Tibial artery (tissue), 4 donors: Measurements from ENCODE around the gene CPOX.

Experiments used
- DNase-seq, 2 donors: peaks; one replicate each; pipeline ENCODE4 v3.0.0-alpha.2; 2019
- H3K27ac ChIP-seq, 2 donors: fragments of 200-600 bp; sonication (generic) in 1 of 2; 1 replicate in 1 of 2; 2 replicates in 1 of 2; pipeline ENCODE4 v1.5.1; 2018 to 2019; ENCODE audit warnings: mild to moderate bottlenecking in 1 of 2
- H3K27me3 ChIP-seq, 2 donors: fragments of 200-600 bp; sonication (generic) in 1 of 2; one replicate each; pipeline versions ENCODE4 v1.5.1 to v1.6.0; 2016 to 2019
- H3K36me3 ChIP-seq, 3 donors: fragments of 200-600 bp; sonication (generic) in 2 of 3; one replicate each; pipeline ENCODE4 v1.5.1; 2016 to 2019; ENCODE audit warnings: mild to moderate bottlenecking in 2 of 3
- H3K4me1 ChIP-seq, 4 donors: fragments of 200-600 bp; sonication (generic) in 2 of 4; 1 replicate in 3 of 4; 2 replicates in 1 of 4; pipeline ENCODE4 v1.5.1; 2016 to 2019
- H3K4me3 ChIP-seq, 2 donors: fragments of 200-600 bp; sonication (generic) in 1 of 2; 1 replicate in 1 of 2; 2 replicates in 1 of 2; pipeline ENCODE4 v1.5.1; 2018 to 2019; ENCODE audit warnings: mild to moderate bottlenecking in 2 of 2
- H3K9me3 ChIP-seq, 3 donors: fragments of 200-600 bp; sonication (generic) in 1 of 3; one replicate each; pipeline ENCODE4 v1.5.1; 2016 to 2019
- intact Hi-C: fragments of 100-400 bp; cut with DNase I; formaldehyde crosslinking; loops from one replicate; pipeline ENCODE4 v1.15.0; 2023; ENCODE audit warnings: low total_unique reads
- TF ChIP-seq, protein P1 (sequence below), 2 experiments: fragments of 200-600 bp in 1 of 2; fragments of 450-650 bp in 1 of 2; IDR thresholded peaks; one replicate each; pipeline ENCODE4 v1.5.1; 2017 to 2019; ENCODE audit warnings: antibody characterized with exemption in 2 of 2, mild to moderate bottlenecking in 1 of 2, moderate library complexity in 1 of 2

CPOX gene

DNA sequence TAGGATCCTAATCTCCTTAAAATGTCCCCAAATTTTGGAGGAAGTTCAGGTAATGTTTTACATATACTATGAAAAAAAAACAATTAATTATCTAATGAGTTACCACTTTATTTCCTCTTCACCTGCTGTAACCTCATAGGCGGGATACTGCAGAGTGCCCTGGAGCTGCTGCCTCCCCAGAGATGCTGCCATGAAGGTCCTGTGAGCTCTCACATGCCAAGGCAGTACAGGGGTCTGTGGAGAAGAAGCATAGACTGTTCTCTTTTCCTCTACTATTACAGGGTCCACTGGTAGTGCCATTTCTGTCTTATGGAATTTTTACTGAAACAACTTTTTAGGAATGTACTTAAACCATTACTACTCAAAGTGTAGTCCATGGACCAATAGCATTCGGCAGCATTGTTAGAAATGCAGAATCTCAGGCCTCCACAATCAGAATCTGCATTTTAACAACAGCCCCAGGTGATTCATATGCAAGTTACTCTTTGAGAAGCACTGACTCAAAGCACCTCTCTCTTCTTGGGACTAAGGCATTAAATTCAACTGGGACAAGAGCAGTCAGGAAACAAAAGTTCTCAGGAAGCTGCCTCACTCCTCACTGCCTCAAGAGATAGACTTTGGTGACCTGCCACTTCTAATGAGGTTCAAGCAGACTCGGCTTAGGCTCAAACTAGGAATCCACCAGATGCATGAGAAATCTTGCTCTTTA lies 30.3 kb upstream of the CPOX start:
- no peaks in the 10 kb centered on the region for H3K27me3 ChIP-seq
- no peak overlapping the region for H3K27ac ChIP-seq
- TF ChIP-seq, protein P1, sequence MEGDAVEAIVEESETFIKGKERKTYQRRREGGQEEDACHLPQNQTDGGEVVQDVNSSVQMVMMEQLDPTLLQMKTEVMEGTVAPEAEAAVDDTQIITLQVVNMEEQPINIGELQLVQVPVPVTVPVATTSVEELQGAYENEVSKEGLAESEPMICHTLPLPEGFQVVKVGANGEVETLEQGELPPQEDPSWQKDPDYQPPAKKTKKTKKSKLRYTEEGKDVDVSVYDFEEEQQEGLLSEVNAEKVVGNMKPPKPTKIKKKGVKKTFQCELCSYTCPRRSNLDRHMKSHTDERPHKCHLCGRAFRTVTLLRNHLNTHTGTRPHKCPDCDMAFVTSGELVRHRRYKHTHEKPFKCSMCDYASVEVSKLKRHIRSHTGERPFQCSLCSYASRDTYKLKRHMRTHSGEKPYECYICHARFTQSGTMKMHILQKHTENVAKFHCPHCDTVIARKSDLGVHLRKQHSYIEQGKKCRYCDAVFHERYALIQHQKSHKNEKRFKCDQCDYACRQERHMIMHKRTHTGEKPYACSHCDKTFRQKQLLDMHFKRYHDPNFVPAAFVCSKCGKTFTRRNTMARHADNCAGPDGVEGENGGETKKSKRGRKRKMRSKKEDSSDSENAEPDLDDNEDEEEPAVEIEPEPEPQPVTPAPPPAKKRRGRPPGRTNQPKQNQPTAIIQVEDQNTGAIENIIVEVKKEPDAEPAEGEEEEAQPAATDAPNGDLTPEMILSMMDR (IDR thresholded peaks at IDR 0.05) = no peak
- intact Hi-C loops = loop anchor here (10.0 kb wide), 1 partner anchor 351 kb away; no protein-coding TSS in a partner anchor
- no peak for DNase-seq
- no peaks in the 10 kb centered on the region for H3K4me1 ChIP-seq
- no peaks in the 10 kb centered on the region for H3K9me3 ChIP-seq
- H3K36me3 ChIP-seq = no peaks in the 10 kb centered on the region
- no peak overlapping the region for H3K4me3 ChIP-seq

DNA sequence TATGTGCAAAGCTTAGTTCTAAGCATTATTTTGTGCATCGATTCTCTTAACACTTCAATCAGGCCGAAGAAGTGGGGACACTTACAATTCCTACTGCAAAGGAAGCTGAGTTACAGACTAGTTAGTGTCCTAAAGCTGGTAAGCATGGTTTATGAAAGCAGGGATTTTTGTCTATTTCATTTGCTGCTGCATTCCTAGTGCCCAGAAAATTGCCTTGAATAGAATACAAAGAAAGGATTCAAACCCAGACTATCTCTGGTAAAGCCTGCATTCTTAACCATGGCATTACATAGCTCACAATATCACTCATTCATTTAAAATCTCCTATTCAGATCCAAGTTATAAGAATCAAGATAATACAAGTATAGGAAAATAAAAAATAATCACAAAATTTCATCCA lies 24.4 kb upstream of the CPOX start:
- TF ChIP-seq, protein P1 (IDR thresholded peaks at IDR 0.05) = no peak
- intact Hi-C loops = no loop called here
- no peak for DNase-seq
- no peaks in the 10 kb centered on the region for H3K27me3 ChIP-seq
- H3K27ac ChIP-seq = no peak overlapping the region
- H3K4me3 ChIP-seq = no peak overlapping the region
- H3K4me1 ChIP-seq = no peaks in the 10 kb centered on the region
- H3K36me3 ChIP-seq = no peaks in the 10 kb centered on the region
- no peaks in the 10 kb centered on the region for H3K9me3 ChIP-seq

- Histone ChIP-seq H3K36me3 (no peaks in the 10 kb centered on the region), H3K27ac (no peak overlapping the region), H3K4me1 (no peaks in the 10 kb centered on the region), H3K9me3 (no peaks in the 10 kb centered on the region), H3K27me3 (no peaks in the 10 kb centered on the region), H3K4me3 (no peak overlapping the region)
- DNase-seq = no peak
- intact Hi-C loops = no loop called here
- TF ChIP-seq, protein P1 (IDR thresholded peaks at IDR 0.05) = no peak
Measured at GRCh38 chr3:98613616-98614015, 20.2 kb upstream of the CPOX start.

GRCh38 chr3:98612996-98613517 lies 19.6 kb upstream of the CPOX start:
- Histone ChIP-seq H3K4me1 (no peaks in the 10 kb centered on the region), H3K27me3 (no peaks in the 10 kb centered on the region), H3K4me3 (no peak overlapping the region), H3K27ac (no peak overlapping the region), H3K9me3 (no peaks in the 10 kb centered on the region), H3K36me3 (no peaks in the 10 kb centered on the region)
- intact Hi-C loops = no loop called here
- TF ChIP-seq, protein P1 (IDR thresholded peaks at IDR 0.05) = no peak
- peak in 1 of 2 donors; percentile 33 for DNase-seq

- H3K36me3 ChIP-seq = no peaks in the 10 kb centered on the region
Measured at GRCh38 chr3:98612587-98612986, 19.2 kb upstream of the CPOX start.

More at GRCh38 chr3:98612587-98612986, 19.2 kb upstream of the CPOX start:
- Histone ChIP-seq H3K4me1 (no peaks in the 10 kb centered on the region), H3K27ac (no peak overlapping the region), H3K27me3 (no peaks in the 10 kb centered on the region), H3K4me3 (no peak overlapping the region), H3K9me3 (no peaks in the 10 kb centered on the region)
- TF ChIP-seq, protein P1 (IDR thresholded peaks at IDR 0.05) = no peak
- peak in 1 of 2 donors; percentile 19 for DNase-seq
- intact Hi-C loops = no loop called here
